ENCODE data around the gene TM9SF4. TPM values are rescaled to one million over a fixed set of nuclear protein-coding genes. Genes with fewer than 3 reads are reported as not detected.
"Not testable (repeated sequence)": the region's sequence is repeated elsewhere in the genome, so short reads cannot be mapped to it uniquely, and the experiment has no call there.

The TM9SF4 gene
- total RNA-seq, 4 donors from 2014 or later: 15.9 to 49.0 (median 28.1) TPM

DNA sequence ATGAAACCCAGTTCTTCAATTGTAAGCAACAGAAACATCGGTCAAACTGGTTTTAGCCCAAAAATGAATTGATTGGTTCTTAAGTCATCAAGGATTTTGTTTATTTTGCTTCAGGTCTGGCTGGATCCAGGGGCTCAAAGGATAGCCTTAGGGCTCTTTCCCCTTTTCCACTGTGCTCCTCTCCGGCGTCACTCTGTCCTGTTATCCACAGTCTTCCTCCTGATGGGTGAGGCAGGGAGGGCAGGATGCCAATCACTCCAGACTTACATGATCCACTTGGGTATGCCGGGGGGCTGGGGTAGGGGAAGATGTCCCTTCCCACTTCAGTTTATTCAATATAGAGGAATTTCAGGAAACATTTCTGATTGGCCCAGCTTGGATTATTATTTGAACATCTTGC, 58.0 kb downstream of the TM9SF4 start:
- no peaks in the 10 kb centered on the region for H3K4me1 ChIP-seq
- H3K9me3 ChIP-seq: no peaks in the 10 kb centered on the region
- DNase-seq: no peak
- intact Hi-C loops (cut with DNase I; ENCODE audit: low total_unique reads): no loop called here
- H3K27me3 ChIP-seq: no peaks in the 10 kb centered on the region
- H3K27ac ChIP-seq: no peak overlapping the region
- H3K36me3 ChIP-seq: no peaks in the 10 kb centered on the region
- no peak overlapping the region for H3K4me3 ChIP-seq
- no peak for TF ChIP-seq POLR2A (IDR thresholded peaks at IDR 0.05)
- TF ChIP-seq, protein P1, sequence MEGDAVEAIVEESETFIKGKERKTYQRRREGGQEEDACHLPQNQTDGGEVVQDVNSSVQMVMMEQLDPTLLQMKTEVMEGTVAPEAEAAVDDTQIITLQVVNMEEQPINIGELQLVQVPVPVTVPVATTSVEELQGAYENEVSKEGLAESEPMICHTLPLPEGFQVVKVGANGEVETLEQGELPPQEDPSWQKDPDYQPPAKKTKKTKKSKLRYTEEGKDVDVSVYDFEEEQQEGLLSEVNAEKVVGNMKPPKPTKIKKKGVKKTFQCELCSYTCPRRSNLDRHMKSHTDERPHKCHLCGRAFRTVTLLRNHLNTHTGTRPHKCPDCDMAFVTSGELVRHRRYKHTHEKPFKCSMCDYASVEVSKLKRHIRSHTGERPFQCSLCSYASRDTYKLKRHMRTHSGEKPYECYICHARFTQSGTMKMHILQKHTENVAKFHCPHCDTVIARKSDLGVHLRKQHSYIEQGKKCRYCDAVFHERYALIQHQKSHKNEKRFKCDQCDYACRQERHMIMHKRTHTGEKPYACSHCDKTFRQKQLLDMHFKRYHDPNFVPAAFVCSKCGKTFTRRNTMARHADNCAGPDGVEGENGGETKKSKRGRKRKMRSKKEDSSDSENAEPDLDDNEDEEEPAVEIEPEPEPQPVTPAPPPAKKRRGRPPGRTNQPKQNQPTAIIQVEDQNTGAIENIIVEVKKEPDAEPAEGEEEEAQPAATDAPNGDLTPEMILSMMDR (IDR thresholded peaks at IDR 0.05): no peak

DNA sequence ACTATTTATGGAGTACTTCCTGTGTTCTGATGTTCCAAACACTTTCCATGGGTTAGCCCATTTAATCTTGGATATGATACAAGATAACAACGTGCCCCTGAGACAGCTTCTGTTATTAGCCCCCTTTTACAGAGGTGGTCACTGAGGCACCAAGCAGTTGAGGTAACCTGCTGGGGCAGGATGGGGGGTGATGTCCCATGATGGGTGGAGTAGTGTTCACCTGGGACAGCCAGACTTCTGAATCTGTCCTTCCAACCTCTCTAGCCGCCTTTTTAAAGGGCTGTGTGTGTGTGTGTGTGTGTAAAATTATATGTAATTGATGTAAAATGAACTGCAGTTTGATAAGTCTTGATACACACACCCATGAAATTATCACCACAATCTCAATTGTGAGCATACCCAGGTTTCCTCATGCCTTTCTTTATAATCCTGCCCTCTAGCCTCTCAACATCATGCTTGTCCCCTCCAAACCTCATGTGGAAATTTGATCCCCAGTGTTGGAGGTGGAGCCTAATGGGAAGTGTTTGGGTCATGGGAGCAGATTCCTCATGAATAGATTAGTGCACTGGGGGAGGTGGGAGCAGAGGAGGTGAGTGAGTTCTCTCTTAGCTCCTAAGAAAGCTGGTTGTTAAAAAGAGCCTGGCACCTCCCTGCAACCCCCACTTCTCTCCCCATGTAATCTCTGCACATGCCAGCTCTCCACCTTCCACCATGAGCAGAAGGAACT, 58.8 kb downstream of the TM9SF4 start:
- no peaks in the 10 kb centered on the region for H3K27me3 ChIP-seq
- intact Hi-C loops (cut with DNase I; ENCODE audit: low total_unique reads): no loop called here
- no peak overlapping the region for H3K4me3 ChIP-seq
- no peaks in the 10 kb centered on the region for H3K36me3 ChIP-seq
- no peaks in the 10 kb centered on the region for H3K9me3 ChIP-seq
- no peaks in the 10 kb centered on the region for H3K4me1 ChIP-seq
- no peak for DNase-seq
- no peak overlapping the region for H3K27ac ChIP-seq
- TF ChIP-seq POLR2A (IDR thresholded peaks at IDR 0.05): no peak
- TF ChIP-seq, protein P1 (IDR thresholded peaks at IDR 0.05): no peak

DNA sequence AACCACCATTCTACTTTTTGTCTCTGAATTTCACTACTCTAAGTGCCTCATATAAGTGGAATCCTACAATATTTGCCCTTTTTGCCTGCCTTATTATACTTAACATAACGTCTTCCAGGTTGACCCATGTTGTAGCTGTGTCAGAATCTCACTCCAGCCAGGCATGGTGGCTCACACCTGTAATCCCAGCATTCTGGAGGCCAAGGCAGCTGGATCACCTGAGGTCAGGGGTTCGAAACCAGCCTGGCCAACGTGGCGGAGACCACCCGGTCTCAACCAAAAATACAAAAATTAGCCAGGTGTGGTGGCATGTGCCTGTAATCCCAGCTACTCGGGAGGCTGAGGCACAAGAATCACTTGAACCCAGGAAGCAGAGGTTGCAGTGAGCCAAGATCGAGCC, 68.2 kb downstream of the TM9SF4 start:
- DNase-seq; intact Hi-C loops (cut with DNase I; ENCODE audit: low total_unique reads): not testable (repeated sequence)

DNA sequence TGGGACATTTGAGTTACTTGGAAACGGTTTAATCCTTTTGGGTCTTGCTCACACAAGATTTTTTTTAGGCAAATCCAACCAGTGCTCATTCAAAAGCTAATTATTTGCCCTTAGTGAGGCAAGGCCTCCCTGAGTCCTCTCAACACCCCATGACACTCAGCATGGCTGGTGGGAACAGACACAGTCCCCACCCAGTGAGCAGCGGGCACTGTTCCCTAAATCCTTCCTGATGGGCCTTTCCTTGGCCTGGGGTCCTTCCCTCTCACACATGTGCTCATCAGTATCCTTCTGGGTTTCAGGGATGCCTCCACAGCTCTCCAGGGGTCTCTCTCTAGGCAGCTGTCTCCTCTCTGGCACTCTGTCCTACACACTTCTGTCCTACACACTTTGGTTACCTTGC, 70.0 kb downstream of the TM9SF4 start:
- no peaks in the 10 kb centered on the region for H3K4me1 ChIP-seq
- intact Hi-C loops (cut with DNase I; ENCODE audit: low total_unique reads): no loop called here
- DNase-seq: no peak

More for the DNA sequence above, 68.2 kb downstream of the TM9SF4 start:
- H3K27ac ChIP-seq, H3K4me3 ChIP-seq, H3K9me3 ChIP-seq, H3K27me3 ChIP-seq, H3K36me3 ChIP-seq, H3K4me1 ChIP-seq: not testable (repeated sequence)

DNA sequence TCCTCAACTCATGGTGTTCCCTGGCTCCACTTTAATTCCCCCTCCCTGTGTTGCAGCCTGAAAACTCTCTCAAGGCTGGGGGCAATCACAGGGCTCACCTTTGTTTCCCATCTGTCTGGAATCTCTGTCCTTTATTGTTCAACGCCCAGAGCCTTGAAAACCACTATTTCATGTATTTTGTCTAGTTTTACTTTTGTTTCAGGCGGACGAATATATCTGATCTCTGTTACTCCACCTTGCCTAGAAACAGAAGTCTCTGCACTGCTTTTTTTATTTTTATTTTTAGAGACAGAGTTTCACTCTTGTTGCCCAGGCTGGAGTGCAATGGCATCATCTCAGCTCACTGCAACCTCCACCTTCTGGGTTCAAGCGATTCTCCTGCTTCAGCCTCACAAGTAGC, 70.4 kb downstream of the TM9SF4 start:
- Histone ChIP-seq H3K36me3 (no peaks in the 10 kb centered on the region), H3K27me3 (no peaks in the 10 kb centered on the region), H3K9me3 (no peaks in the 10 kb centered on the region), H3K4me3 (no peak overlapping the region), H3K4me1 (no peaks in the 10 kb centered on the region), H3K27ac (no peak overlapping the region)
- TF ChIP-seq POLR2A (IDR thresholded peaks at IDR 0.05): no peak
- TF ChIP-seq, protein P1 (IDR thresholded peaks at IDR 0.05): no peak
- no peak for DNase-seq
- intact Hi-C loops (cut with DNase I; ENCODE audit: low total_unique reads): no loop called here

More for the DNA sequence above, 70.0 kb downstream of the TM9SF4 start:
- H3K36me3 ChIP-seq: no peaks in the 10 kb centered on the region
- TF ChIP-seq POLR2A (IDR thresholded peaks at IDR 0.05): no peak
- TF ChIP-seq, protein P1 (IDR thresholded peaks at IDR 0.05): no peak
- no peaks in the 10 kb centered on the region for H3K9me3 ChIP-seq
- no peaks in the 10 kb centered on the region for H3K27me3 ChIP-seq
- H3K27ac ChIP-seq: no peak overlapping the region
- no peak overlapping the region for H3K4me3 ChIP-seq

All from uterus (tissue), 4 donors.